GM12878 (cell line): ENCODE data around the gene ARAP1. TPM values are rescaled to one million over a fixed set of nuclear protein-coding genes. Genes with fewer than 3 reads are reported as not detected.

Source experiments
- ATAC-seq: fragments of 200-7000 bp; cut with Tn5 transposase; 3 replicates; pipeline ENCODE4 v1.9.1; 2020; ENCODE audit warnings: mild to moderate bottlenecking, moderate library complexity
- BruUV-seq: library from RNA; stranded (reverse); fragments of 400-500 nt; replicated peaks from 2 replicates; lab custom pipeline; 2021; lab: Mats Ljungman, UMichigan
- CTCF ChIA-PET: fragments of 300-600 bp; sonication (Branson Sonifier 250); formaldehyde crosslinking; extraction: SDS; loops from one replicate; lab custom pipeline; 2021; ENCODE audit warnings: inconsistent platforms; lab: Yijun Ruan, JAX
- POLR2A ChIA-PET: fragments of 350-600 bp; formaldehyde crosslinking; extraction: SDS; loops from one replicate; lab custom pipeline; 2021; ENCODE audit warnings: inconsistent platforms; lab: Charles Lee
- RAD21 ChIA-PET: fragments of 300-600 bp; sonication (Branson Sonifier 250); formaldehyde crosslinking; loops from one replicate; lab custom pipeline; 2023; ENCODE audit warnings: antibody characterized with exemption; ENCODE audit not compliant: unreplicated experiment; lab: Charles Lee
- SMC1A ChIA-PET: fragments of 300-600 bp; sonication (Branson Sonifier 250); formaldehyde crosslinking; loops from one replicate; lab custom pipeline; 2023; ENCODE audit not compliant: unreplicated experiment, uncharacterized antibody; lab: Charles Lee
- DNase-seq: peaks from one replicate; pipeline ENCODE4 v3.0.0-alpha.2; 2011; ENCODE audit warnings: low read depth, low spot score
- FAIRE-seq: peaks from 3 replicates; lab custom pipeline; 2011; peaks lifted over from hg19 to GRCh38; lab: Jason Lieb, UNC
- H2AFZ ChIP-seq: 2 replicates; pipeline ENCODE4 v1.6.0; 2011; ENCODE audit warnings: low read depth, low read length, control low read depth; ENCODE audit not compliant: control insufficient read depth
- H3K27ac ChIP-seq: 2 replicates; pipeline ENCODE4 v1.5.1; 2011; ENCODE audit warnings: control low read depth; ENCODE audit not compliant: control insufficient read depth, insufficient read depth
- H3K27me3 ChIP-seq, 2 experiments: replicated peaks in 1 of 2; 2 replicates each; pipeline versions ENCODE4 v1.6.0 to v1.6.1; 2011; ENCODE audit warnings: low read length in 1 of 2; ENCODE audit not compliant: control insufficient read depth in 2 of 2, insufficient read depth in 2 of 2
- H3K36me3 ChIP-seq, 2 experiments: 2 replicates each; pipeline ENCODE4 v1.5.1; 2011; ENCODE audit warnings: low read length in 1 of 2; ENCODE audit not compliant: control insufficient read depth in 2 of 2, insufficient read depth in 2 of 2
- H3K4me1 ChIP-seq: 2 replicates; pipeline ENCODE4 v1.6.1; 2011; ENCODE audit warnings: mild to moderate bottlenecking, low read length, moderate library complexity, mixed read lengths; ENCODE audit not compliant: control insufficient read depth, insufficient read depth
- H3K4me2 ChIP-seq: 2 replicates; pipeline ENCODE4 v1.6.0; 2011; ENCODE audit warnings: control low read depth; ENCODE audit not compliant: control insufficient read depth, insufficient read depth
- H3K4me3 ChIP-seq: fragments of 200-600 bp; sonication (generic); 2 replicates; pipeline ENCODE4 v1.5.1; 2016
- H3K79me2 ChIP-seq: 2 replicates; pipeline ENCODE4 v1.6.0; 2011; ENCODE audit warnings: low read length; ENCODE audit not compliant: control insufficient read depth, insufficient read depth
- H3K9ac ChIP-seq: 2 replicates; pipeline ENCODE4 v1.8.0; 2011; ENCODE audit warnings: low read length, control low read depth, mixed read lengths; ENCODE audit not compliant: control insufficient read depth, insufficient read depth
- H3K9me3 ChIP-seq: replicated peaks from 3 replicates; pipeline ENCODE4 v1.5.1; 2011; ENCODE audit warnings: mild to moderate bottlenecking, low read length; ENCODE audit not compliant: control insufficient read depth, insufficient read depth
- H4K20me1 ChIP-seq: 2 replicates; pipeline ENCODE4 v1.6.0; 2011; ENCODE audit not compliant: control insufficient read depth, insufficient read depth
- CREB1 ChIP-seq: IDR thresholded peaks from 2 replicates; pipeline ENCODE4 v1.6.1; 2012; ENCODE audit warnings: low read depth, mild to moderate bottlenecking, inconsistent platforms
- FOXM1 ChIP-seq: IDR thresholded peaks from 2 replicates; pipeline ENCODE4 v1.6.1; 2012; ENCODE audit warnings: low read depth, mild to moderate bottlenecking, inconsistent platforms, low read length, moderate library complexity
- GABPA ChIP-seq: IDR thresholded peaks from 2 replicates; pipeline ENCODE4 v1.6.1; 2014; ENCODE audit warnings: antibody characterized with exemption, low read depth, mild to moderate bottlenecking, inconsistent platforms
- LARP7 ChIP-seq: fragments of 450-650 bp; IDR thresholded peaks from 2 replicates; pipeline ENCODE4 v1.6.1; 2017; ENCODE audit warnings: mild to moderate bottlenecking
- MTA3 ChIP-seq: IDR thresholded peaks from 2 replicates; pipeline ENCODE4 v1.6.1; 2012; ENCODE audit warnings: low read length, inconsistent platforms, borderline replicate concordance
- NFIC ChIP-seq: IDR thresholded peaks from 2 replicates; pipeline ENCODE4 v1.6.1; 2012; ENCODE audit warnings: low read depth, mild to moderate bottlenecking, inconsistent platforms, low read length, moderate library complexity
- RAD21 ChIP-seq: IDR thresholded peaks from 2 replicates; pipeline ENCODE4 v1.6.1; 2011; ENCODE audit warnings: mild to moderate bottlenecking, low read depth, low read length, moderate library complexity; ENCODE audit not compliant: insufficient read depth
- RUNX3 ChIP-seq: IDR thresholded peaks from 2 replicates; pipeline ENCODE4 v1.6.1; 2012; ENCODE audit warnings: low read length, inconsistent platforms
- SUZ12 ChIP-seq: fragments of 200-600 bp; sonication (generic); IDR thresholded peaks from one replicate; pipeline ENCODE4 v1.6.1; 2018; ENCODE audit warnings: antibody characterized with exemption, mild to moderate bottlenecking; ENCODE audit not compliant: unreplicated experiment
- YBX1 ChIP-seq: fragments of 450-650 bp; IDR thresholded peaks from 2 replicates; pipeline ENCODE4 v1.6.1; 2016; ENCODE audit warnings: antibody characterized with exemption
- ZNF384 ChIP-seq: IDR thresholded peaks from 2 replicates; pipeline ENCODE4 v1.6.1; 2012; ENCODE audit warnings: low read depth, mild to moderate bottlenecking, low read length, improper control_type of control experiment, borderline replicate concordance
- WGBS: methylation state at CpG from one replicate; pipeline ENCODE4 v1.1.6; 2016; ENCODE audit warnings: low lambda C conversion rate; ENCODE audit not compliant: insufficient replicate concordance, insufficient coverage; ENCODE audit errors: missing lambda C conversion rate; 5-methylcytosine and 5-hydroxymethylcytosine counted together
- in situ Hi-C: fragments of 300-500 bp; cut with MboI; formaldehyde crosslinking; loops from 9 replicates; pipeline ENCODE4 v1.14.3; 2018; ENCODE audit warnings: mixed read lengths
- intact Hi-C: fragments of 100-400 bp; cut with micrococcal nuclease; formaldehyde crosslinking; loops from one replicate; pipeline ENCODE4 v1.14.2; 2022; ENCODE audit not compliant: unreplicated experiment
- polyA plus RNA-seq, 11 experiments: library from polyadenylated mRNA; depleted of rRNA in 4 of 11; unstranded in 6 of 11; stranded (reverse) in 5 of 11; fragments of >200 nt; fragmentation: Nextera tagmentation in 4 of 11; fragmentation: Illumina TruSeq in 1 of 11; extraction: Ambion mirVana in 4 of 11; extraction: Trizol in 1 of 11; gene quantifications; 1 replicate in 1 of 11; 2 replicates in 10 of 11; pipeline versions ENCODE4 v1.2.1 to v1.2.3, GENCODE V29; 2011 to 2016; ENCODE audit warnings: inconsistent platforms in 2 of 11, missing spikeins in 2 of 11, low read depth in 1 of 11
- total RNA-seq, 4 experiments: library from RNA; depleted of rRNA in 3 of 4; stranded (reverse); fragments of >200 nt in 3 of 4; fragmentation: Illumina TruSeq in 1 of 4; extraction: Trizol in 1 of 4; gene quantifications; 2 replicates each; pipeline versions ENCODE4 v1.2.1 to v1.2.3, GENCODE V29; 2013 to 2021

Gene ARAP1
- total and polyA plus RNA-seq, 10 of the 15 experiments (the other 5 are each of a cell fraction or from before 2014, with no cell fraction given) = 0.55 to 102 (median 51.0) TPM

DNA sequence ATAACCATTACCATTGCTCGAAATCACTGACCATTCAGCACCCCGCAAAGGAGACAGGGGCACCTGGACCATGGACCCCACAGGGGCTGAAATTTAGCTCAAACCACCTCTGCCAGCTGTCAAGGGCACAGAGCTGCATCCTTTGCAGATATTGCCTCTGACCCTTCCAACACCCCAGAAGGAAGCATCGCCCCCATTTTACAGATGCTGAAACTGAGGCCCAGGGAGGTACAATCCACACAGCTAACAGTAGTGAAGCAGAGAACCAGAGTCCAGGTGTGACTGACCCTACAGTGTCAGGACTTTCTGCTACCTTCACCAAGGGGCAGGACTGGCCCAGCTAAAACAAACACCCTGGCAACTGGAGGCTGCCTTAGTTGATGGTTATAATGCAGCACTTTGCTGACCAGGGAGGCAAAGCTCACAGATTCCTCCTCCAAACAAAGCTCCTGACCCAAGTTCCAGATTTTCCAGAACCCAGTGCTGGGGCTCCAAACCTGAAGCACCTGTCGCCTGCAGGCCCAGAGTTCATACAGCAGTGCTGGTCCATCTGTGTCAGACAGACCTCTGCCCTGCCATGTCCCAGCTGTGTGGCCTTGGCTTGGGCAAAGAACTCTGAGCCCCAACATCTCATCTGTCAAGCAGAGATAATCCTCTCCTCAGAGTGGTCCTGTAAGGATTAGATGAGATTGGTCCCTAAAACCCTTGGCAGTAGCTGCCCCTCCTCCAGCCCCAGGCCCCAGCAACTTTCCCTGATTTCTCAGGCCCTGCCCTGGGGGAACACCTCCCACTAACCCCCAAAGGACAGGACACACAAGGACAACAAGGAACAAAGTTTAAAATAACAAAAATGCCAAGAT is 15.2 kb upstream of the ARAP1 start:
- ATAC-seq (no peak), DNase-seq (no peak), FAIRE-seq (no peak)
- WGBS = 65% methylated on average over 4 of the region's 4 CpGs
- ChIA-PET CTCF (interaction anchor here (0.6 to 1.7 kb wide), 3 partner anchors 27 to 42 kb away, joined by 3 to 7 read pairs (median 6); partner anchors contain the start of gene STARD10), POLR2A (interaction anchor here (1.3 kb wide), 1 partner anchor 25 kb away, joined by 5 read pairs; no protein-coding TSS in a partner anchor), SMC1A (no interaction called here), RAD21 (no interaction called here)
- Histone ChIP-seq H3K4me3 (no peak overlapping the region), H3K9ac (no peak overlapping the region), H3K9me3 (no peaks in the 10 kb centered on the region), H4K20me1 (no peaks in the 10 kb centered on the region), H3K79me2 (no peaks in the 10 kb centered on the region; the same call in 1 of the 2 replicates), H3K27me3 (no peaks in the 10 kb centered on the region), H3K36me3 (no peaks in the 10 kb centered on the region), H3K4me1 (peaks cover 21% of the 10 kb centered on the region), H3K27ac (no peak overlapping the region), H2AFZ (no peak overlapping the region), H3K4me2 (no peak overlapping the region)
- TF ChIP-seq GABPA (no peak), ZNF384 (no peak), FOXM1 (no peak), CREB1 (no peak), LARP7 (no peak), RAD21 (no peak), SUZ12 (no peak), NFIC (no peak), YBX1 (no peak), RUNX3 (no peak), MTA3 (no peak)
- no TSS peak for BruUV-seq
- intact Hi-C loops (no loop called here), in situ Hi-C loops (no loop called here)
